IPS-NIHi11 (cell line): Measurements from ENCODE around the gene ATP5MG.
"Not testable (repeated sequence)": the region's sequence is repeated elsewhere in the genome, so short reads cannot be mapped to it uniquely, and the experiment has no call there.

Experiments
- DNase-seq: peaks from one replicate; pipeline ENCODE4 v3.0.0; 2012; ENCODE audit warnings: mixed read lengths, low spot score

ATP5MG gene

GRCh38 chr11:118410055-118410745 is 8.8 kb downstream of the ATP5MG start:
- no peak for DNase-seq

GRCh38 chr11:118411530-118411929 is 10.1 kb downstream of the ATP5MG start:
- DNase-seq: no peak

GRCh38 chr11:118412921-118413320 is 11.5 kb downstream of the ATP5MG start:
- no peak for DNase-seq

- no peak for DNase-seq
Measured at GRCh38 chr11:118415062-118415738, 13.8 kb downstream of the ATP5MG start.

GRCh38 chr11:118415739-118416068 is 14.3 kb downstream of the ATP5MG start:
- peak; percentile 58 for DNase-seq

GRCh38 chr11:118416900-118417299 is 15.5 kb downstream of the ATP5MG start:
- DNase-seq: not testable (repeated sequence)

GRCh38 chr11:118417801-118418200 is 16.4 kb downstream of the ATP5MG start:
- DNase-seq: no peak

GRCh38 chr11:118418766-118419165 is 17.4 kb downstream of the ATP5MG start:
- no peak for DNase-seq

- no peak for DNase-seq
Measured at GRCh38 chr11:118427707-118428106, 26.3 kb downstream of the ATP5MG start.

- no peak for DNase-seq
Measured at GRCh38 chr11:118430956-118431355, 29.6 kb downstream of the ATP5MG start.

- no peak for DNase-seq
Measured at GRCh38 chr11:118434123-118434552, 32.7 kb downstream of the ATP5MG start.

- DNase-seq: peak; percentile 47
Measured at GRCh38 chr11:118434553-118435289, 33.3 kb downstream of the ATP5MG start.

GRCh38 chr11:118435290-118435892 is 34.0 kb downstream of the ATP5MG start:
- peak; percentile 80 for DNase-seq

- DNase-seq: peak; percentile 91
Measured at GRCh38 chr11:118435893-118436624, 34.7 kb downstream of the ATP5MG start, which contains the start of gene KMT2A. Gene KMT2A, plus strand, starts transcription at chr11:118436492. Its CDS starts 21 bp downstream, at chr11:118436513.

GRCh38 chr11:118436639-118437207 is 35.3 kb downstream of the ATP5MG start:
- DNase-seq: no peak

- DNase-seq: peak; percentile 66
Measured at GRCh38 chr11:118437208-118438125, 36.1 kb downstream of the ATP5MG start.

GRCh38 chr11:118438314-118438931 is 37.0 kb downstream of the ATP5MG start:
- DNase-seq: peak; percentile 49

- no peak for DNase-seq
Measured at GRCh38 chr11:118439646-118440045, 38.2 kb downstream of the ATP5MG start.

- no peak for DNase-seq
Measured at GRCh38 chr11:118441770-118442275, 40.4 kb downstream of the ATP5MG start.

GRCh38 chr11:118442301-118442700 is 40.9 kb downstream of the ATP5MG start:
- no peak for DNase-seq
